ENCODE data around the gene SLC41A2. TPM values are rescaled to one million over a fixed set of nuclear protein-coding genes. Genes with fewer than 3 reads are reported as not detected.

SLC41A2 gene
- total RNA-seq, 1 donor from 2014 or later: 19.0 TPM

DNA sequence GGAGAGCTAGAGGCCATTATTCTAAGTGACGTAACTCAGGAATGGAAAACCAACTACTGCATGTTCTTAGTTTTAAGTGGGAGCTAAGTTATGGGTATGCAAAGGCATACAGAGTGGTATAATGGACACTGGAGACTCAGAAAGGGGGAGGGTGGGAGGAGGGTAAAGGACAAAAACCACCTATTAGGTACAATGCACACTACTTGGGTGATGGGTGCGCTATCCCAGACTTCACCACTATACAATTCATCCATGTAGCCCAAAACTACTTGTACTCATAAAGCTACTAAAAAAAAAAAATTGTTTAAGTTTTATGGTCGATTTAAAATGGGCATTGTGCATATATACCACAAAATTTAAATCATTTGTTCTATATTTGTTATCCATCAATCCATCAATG is 24.3 kb downstream of the SLC41A2 start:
- intact Hi-C loops (cut with micrococcal nuclease): loop anchor here (5.0 kb wide), 1 partner anchor 251 kb away; no protein-coding TSS in a partner anchor

DNA sequence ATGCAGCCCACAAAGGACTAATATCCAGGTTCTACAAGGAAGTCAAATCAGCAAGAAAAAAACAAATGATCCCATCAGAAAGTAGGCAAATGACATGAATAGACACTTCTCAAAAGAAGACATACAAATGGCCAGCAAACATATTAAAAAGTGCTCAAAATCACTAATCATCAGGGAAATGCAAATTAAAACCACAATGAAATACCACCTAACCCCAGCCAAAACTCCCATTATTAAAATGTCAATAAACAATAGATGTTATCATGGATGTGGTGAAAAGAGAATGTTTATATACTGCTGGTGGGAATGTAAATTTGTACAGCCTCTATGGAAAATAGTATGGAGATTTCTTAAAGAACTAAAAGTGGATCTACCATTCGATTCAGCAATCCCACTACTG is 25.0 kb downstream of the SLC41A2 start:
- intact Hi-C loops (cut with micrococcal nuclease): loop anchor here (5.0 kb wide), 1 partner anchor 251 kb away; no protein-coding TSS in a partner anchor
- Mint-ChIP-seq H3K4me1 (ENCODE audit: low read depth) (peaks cover 38% of the 10 kb centered on the region), H3K36me3 (ENCODE audit: low read depth) (peaks cover 8% of the 10 kb centered on the region), H3K9me3 (no peaks in the 10 kb centered on the region), H3K27me3 (ENCODE audit: insufficient read depth) (peaks cover 2% of the 10 kb centered on the region), H3K27ac (no peak overlapping the region), H3K4me3 (no peak overlapping the region)
- no peak for DNase-seq (ENCODE audit: low spot score)

More for the DNA sequence above, 24.3 kb downstream of the SLC41A2 start:
- H3K9me3 Mint-ChIP-seq: no peaks in the 10 kb centered on the region
- H3K4me3 Mint-ChIP-seq: no peak overlapping the region
- H3K27ac Mint-ChIP-seq: no peak overlapping the region
- H3K4me1 Mint-ChIP-seq (ENCODE audit: low read depth): peaks cover 42% of the 10 kb centered on the region
- H3K36me3 Mint-ChIP-seq (ENCODE audit: low read depth): peaks cover 8% of the 10 kb centered on the region
- peaks cover 2% of the 10 kb centered on the region for H3K27me3 Mint-ChIP-seq (ENCODE audit: insufficient read depth)
- DNase-seq (ENCODE audit: low spot score): no peak

DNA sequence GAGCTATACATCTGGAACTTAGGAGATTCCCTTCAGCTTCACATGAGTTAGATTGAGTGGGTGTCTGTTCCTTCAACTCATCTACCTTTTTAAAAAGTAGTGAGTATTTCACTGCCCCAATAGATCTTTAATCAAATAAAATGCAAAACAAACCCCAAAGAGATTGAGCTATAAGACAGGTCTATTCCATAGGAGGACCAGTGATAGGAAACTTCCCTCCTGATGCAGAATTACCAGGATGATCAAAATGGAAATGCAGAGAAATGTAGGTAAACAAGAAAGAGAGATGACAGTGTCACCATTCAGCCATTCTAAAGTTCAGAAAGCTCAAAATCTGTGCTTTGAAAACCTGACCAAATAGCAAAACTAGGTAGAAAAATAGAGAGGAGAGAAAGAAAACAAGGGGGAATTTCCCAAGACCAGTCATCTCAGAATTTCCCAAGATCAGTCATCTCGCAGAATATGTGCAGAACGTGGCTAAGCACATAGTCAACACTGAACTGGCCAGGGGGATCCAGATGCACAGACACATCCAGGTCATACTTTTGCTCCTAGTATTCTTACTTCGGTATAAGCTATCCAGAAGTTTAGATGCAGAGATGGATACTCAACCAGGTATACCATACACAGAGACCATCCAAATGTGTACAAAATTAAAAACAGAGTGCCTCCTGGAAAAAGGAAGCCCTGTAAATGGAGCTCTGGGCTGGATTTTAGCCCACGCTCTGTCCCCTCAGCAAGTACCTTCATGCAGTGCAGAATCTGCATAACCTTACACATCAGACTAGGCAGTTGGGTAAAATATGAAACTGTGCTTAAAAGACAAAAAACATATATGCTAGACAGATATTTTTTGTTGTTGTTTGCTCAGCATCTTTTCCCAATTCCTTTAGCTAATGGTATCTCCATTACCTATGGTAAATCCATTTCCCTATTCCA is 27.4 kb downstream of the SLC41A2 start:
- Mint-ChIP-seq H3K4me3 (peak overlapping the region; percentile 11), H3K4me1 (ENCODE audit: low read depth) (peaks cover 38% of the 10 kb centered on the region), H3K36me3 (ENCODE audit: low read depth) (peaks cover 11% of the 10 kb centered on the region), H3K27ac (peak overlapping the region; percentile 87), H3K27me3 (ENCODE audit: insufficient read depth) (peaks cover 2% of the 10 kb centered on the region), H3K9me3 (no peaks in the 10 kb centered on the region)
- intact Hi-C loops (cut with micrococcal nuclease): loop anchor here (1.0 to 5.0 kb wide), 16 partner anchors 28 to 716 kb away; partner anchors contain the start of genes CHST11, NOPCHAP1, SLC41A2 and TXNRD1
- DNase-seq (ENCODE audit: low spot score): peak; percentile 47

GRCh38 chr12:104929977-104930376 is 28.1 kb downstream of the SLC41A2 start:
- Mint-ChIP-seq H3K9me3 (no peaks in the 10 kb centered on the region), H3K27ac (peak overlapping the region; percentile 87), H3K27me3 (ENCODE audit: insufficient read depth) (peaks cover 2% of the 10 kb centered on the region), H3K4me3 (peak overlapping the region; percentile 11), H3K4me1 (ENCODE audit: low read depth) (peaks cover 38% of the 10 kb centered on the region), H3K36me3 (ENCODE audit: low read depth) (peaks cover 11% of the 10 kb centered on the region)
- no peak for DNase-seq (ENCODE audit: low spot score)
- intact Hi-C loops (cut with micrococcal nuclease): loop anchor here (1.0 to 5.0 kb wide), 16 partner anchors 28 to 715 kb away; partner anchors contain the start of genes CHST11, NOPCHAP1, SLC41A2 and TXNRD1

- H3K4me3 Mint-ChIP-seq: no peak overlapping the region
- H3K9me3 Mint-ChIP-seq: no peaks in the 10 kb centered on the region
- H3K36me3 Mint-ChIP-seq (ENCODE audit: low read depth): peaks cover 11% of the 10 kb centered on the region
- no peak for DNase-seq (ENCODE audit: low spot score)
- H3K27me3 Mint-ChIP-seq (ENCODE audit: insufficient read depth): peaks cover 2% of the 10 kb centered on the region
- intact Hi-C loops (cut with micrococcal nuclease): no loop called here
- peak overlapping the region; percentile 87 for H3K27ac Mint-ChIP-seq
- peaks cover 38% of the 10 kb centered on the region for H3K4me1 Mint-ChIP-seq (ENCODE audit: low read depth)
Observed at GRCh38 chr12:104929368-104929767, 28.7 kb downstream of the SLC41A2 start.

DNA sequence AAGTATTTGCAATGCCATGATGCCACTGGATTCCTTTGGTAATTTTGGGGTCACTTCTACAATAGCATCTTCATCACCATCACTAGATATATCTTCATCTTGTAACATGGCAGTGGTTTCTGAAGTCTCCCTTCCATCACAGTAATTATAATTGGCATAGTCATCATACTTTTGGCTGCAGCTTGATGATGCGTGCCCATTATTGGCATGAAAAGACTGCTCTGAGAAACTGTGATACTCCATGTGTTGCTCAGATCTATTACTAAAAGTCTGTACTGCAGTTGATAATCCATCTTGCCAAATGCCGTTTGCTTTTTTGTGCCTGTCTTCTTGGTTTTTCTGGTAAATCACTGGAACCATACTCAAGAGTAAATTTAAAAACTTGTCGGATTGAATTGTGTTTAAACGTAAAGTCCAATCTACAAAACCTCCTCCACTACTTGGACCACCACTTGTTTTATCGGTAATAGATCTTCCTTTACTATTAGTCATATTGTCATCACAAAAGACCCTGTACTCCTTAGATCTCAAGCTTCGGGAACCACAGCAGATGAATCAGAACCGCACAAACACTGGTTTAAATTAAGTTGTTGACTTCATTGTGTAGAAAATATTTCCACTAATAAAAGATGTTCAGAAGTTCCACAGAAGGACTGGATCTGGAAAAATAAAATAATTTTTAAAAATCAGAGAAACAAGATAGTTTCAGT is 29.9 kb downstream of the SLC41A2 start:
- Mint-ChIP-seq H3K9me3 (no peaks in the 10 kb centered on the region), H3K27me3 (ENCODE audit: insufficient read depth) (peaks cover 2% of the 10 kb centered on the region), H3K4me3 (no peak overlapping the region), H3K27ac (no peak overlapping the region), H3K36me3 (ENCODE audit: low read depth) (peaks cover 18% of the 10 kb centered on the region), H3K4me1 (ENCODE audit: low read depth) (peaks cover 33% of the 10 kb centered on the region)
- intact Hi-C loops (cut with micrococcal nuclease): no loop called here
- DNase-seq (ENCODE audit: low spot score): no peak

DNA sequence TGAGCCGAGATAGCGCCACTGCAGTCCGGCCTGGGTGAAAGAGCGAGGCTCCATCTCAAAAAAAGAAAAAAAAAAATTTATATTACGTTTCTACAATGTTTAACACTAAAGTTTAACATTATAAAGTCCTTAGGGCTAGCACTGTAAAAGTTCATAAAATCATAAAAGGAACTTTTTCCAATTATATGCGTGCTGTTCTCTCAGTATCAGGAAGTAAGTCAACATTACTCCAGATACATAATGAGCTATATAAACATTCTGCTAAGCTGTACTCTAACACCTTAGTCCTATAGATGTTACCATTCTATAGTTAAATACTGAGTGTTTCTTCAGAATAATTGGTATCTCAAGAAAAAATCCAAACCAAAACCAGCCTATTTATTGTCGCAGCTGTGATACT is 32.6 kb downstream of the SLC41A2 start:
- Mint-ChIP-seq H3K27me3 (ENCODE audit: insufficient read depth) (no peaks in the 10 kb centered on the region), H3K4me3 (no peak overlapping the region), H3K9me3 (peaks cover 17% of the 10 kb centered on the region), H3K4me1 (ENCODE audit: low read depth) (peaks cover 14% of the 10 kb centered on the region), H3K36me3 (ENCODE audit: low read depth) (peaks cover 28% of the 10 kb centered on the region), H3K27ac (no peak overlapping the region)
- DNase-seq (ENCODE audit: low spot score): no peak
- intact Hi-C loops (cut with micrococcal nuclease): no loop called here

- H3K9me3 Mint-ChIP-seq: peaks cover 24% of the 10 kb centered on the region
- no peaks in the 10 kb centered on the region for H3K4me1 Mint-ChIP-seq (ENCODE audit: low read depth)
- intact Hi-C loops (cut with micrococcal nuclease): no loop called here
- no peaks in the 10 kb centered on the region for H3K27me3 Mint-ChIP-seq (ENCODE audit: insufficient read depth)
- H3K27ac Mint-ChIP-seq: no peak overlapping the region
- no peak overlapping the region for H3K4me3 Mint-ChIP-seq
- H3K36me3 Mint-ChIP-seq (ENCODE audit: low read depth): peaks cover 19% of the 10 kb centered on the region
- no peak for DNase-seq (ENCODE audit: low spot score)
Observed at GRCh38 chr12:104921340-104921739, 36.8 kb downstream of the SLC41A2 start.

DNA sequence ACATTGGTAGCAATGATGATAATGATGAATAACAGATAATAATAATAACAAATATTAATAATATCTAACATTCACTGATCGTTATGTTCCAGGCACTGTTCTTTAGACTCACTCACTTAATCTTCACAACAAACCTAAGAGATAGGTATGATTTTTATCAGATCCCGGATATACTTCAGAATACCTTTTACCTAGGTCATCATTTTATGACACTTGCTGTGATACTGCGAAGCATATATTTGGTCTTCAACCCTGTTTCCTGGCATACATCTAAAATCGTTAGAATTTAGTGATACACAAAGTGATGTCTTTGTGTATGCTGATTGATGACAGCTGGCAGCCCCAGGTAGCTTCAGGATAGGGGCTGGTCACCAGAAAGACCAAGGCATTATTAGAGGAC is 46.1 kb downstream of the SLC41A2 start:
- H3K4me3 Mint-ChIP-seq: no peak overlapping the region
- H3K4me1 Mint-ChIP-seq (ENCODE audit: low read depth): no peaks in the 10 kb centered on the region
- H3K27me3 Mint-ChIP-seq (ENCODE audit: insufficient read depth): peaks cover 6% of the 10 kb centered on the region
- no peak for DNase-seq (ENCODE audit: low spot score)
- no peak overlapping the region for H3K27ac Mint-ChIP-seq
- H3K9me3 Mint-ChIP-seq: no peaks in the 10 kb centered on the region
- peaks cover 6% of the 10 kb centered on the region for H3K36me3 Mint-ChIP-seq (ENCODE audit: low read depth)
- intact Hi-C loops (cut with micrococcal nuclease): no loop called here

DNA sequence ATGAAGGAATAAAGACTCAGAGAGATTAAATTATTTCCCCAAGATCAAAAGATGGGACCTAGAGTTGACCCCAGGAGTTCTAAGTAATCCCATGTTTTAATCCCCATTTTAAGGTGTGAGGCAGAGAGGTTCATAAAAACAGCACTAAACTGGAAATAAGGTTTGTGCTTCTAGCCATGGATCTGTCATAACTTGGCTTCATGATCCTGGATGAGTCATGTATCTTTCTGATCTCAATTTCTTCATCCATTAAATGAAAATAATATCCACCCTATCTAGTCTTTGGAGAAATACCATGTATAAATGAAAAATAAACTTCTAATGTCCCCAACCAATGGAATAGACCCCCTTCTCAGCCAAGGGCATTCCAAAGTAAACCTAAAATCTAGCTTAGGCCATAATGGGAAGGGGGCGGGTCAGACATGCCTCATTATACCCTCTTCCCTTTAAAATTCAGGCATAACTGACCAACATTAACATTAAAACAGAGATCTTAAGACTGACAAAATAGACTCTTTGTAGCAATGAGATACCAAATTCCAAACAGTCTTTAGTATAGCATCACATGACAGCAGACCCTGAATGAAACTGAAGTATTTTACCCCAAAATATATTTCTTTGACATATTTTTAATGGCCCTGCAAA is 47.8 kb downstream of the SLC41A2 start:
- intact Hi-C loops (cut with micrococcal nuclease): no loop called here
- Mint-ChIP-seq H3K4me1 (ENCODE audit: low read depth) (no peaks in the 10 kb centered on the region), H3K27ac (no peak overlapping the region), H3K4me3 (no peak overlapping the region), H3K36me3 (ENCODE audit: low read depth) (peaks cover 7% of the 10 kb centered on the region), H3K9me3 (no peaks in the 10 kb centered on the region), H3K27me3 (ENCODE audit: insufficient read depth) (peaks cover 6% of the 10 kb centered on the region)
- DNase-seq (ENCODE audit: low spot score): no peak

DNA sequence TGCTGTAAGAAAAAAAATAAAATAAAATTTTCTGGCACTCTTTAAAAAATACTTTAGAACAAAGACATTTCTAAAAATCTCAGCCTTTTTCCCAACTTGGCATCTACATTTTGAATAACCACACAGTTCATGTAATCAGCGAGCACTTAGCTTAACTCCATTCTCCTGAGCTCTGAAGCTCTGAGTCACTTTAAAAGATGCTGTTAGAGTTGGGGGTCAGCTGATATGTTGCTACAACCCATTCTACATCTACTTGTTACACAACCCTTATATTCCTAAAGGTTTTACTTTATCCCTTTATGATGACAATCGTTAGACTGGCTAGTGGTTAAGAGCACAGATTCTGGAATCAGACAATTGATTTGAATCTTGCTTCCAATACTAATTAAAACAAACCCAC is 48.3 kb downstream of the SLC41A2 start:
- intact Hi-C loops (cut with micrococcal nuclease): no loop called here

More for the DNA sequence above, 48.3 kb downstream of the SLC41A2 start:
- no peak for DNase-seq (ENCODE audit: low spot score)
- H3K36me3 Mint-ChIP-seq (ENCODE audit: low read depth): peaks cover 7% of the 10 kb centered on the region
- no peaks in the 10 kb centered on the region for H3K4me1 Mint-ChIP-seq (ENCODE audit: low read depth)
- peaks cover 6% of the 10 kb centered on the region for H3K27me3 Mint-ChIP-seq (ENCODE audit: insufficient read depth)
- H3K27ac Mint-ChIP-seq: no peak overlapping the region
- H3K4me3 Mint-ChIP-seq: no peak overlapping the region
- H3K9me3 Mint-ChIP-seq: no peaks in the 10 kb centered on the region

All from activated T-helper 1 cell treated with anti-CD3 and anti-CD28 coated beads, Interleukin-12 subunit alpha, Interleukin-12 subunit beta, Interleukin-2, Interleukin-4 antibody, amounts not matched to agents 30 ng/mL and 10 ng/mL and 1 ng/mL, durations not matched to agents 14 hours and 24 hours and 36 hours (primary cell).